WTC11 (cell line): ENCODE data around the gene WWOX. TPM values are rescaled to one million over a fixed set of nuclear protein-coding genes. Genes with fewer than 3 reads are reported as not detected.

Experiments
- ATAC-seq: fragments of 200-7000 bp; cut with Tn5 transposase; 2 replicates; pipeline ENCODE4 v1.10.0; 2021; ENCODE audit warnings: mild to moderate bottlenecking, moderate library complexity
- CTCF ChIA-PET: fragments of 300-600 bp; sonication (Branson Sonifier 250); formaldehyde crosslinking; loops from one replicate; lab custom pipeline; 2021; ENCODE audit warnings: antibody characterized with exemption; lab: Charles Lee
- POLR2A ChIA-PET: fragments of 350-600 bp; sonication (Branson Sonifier 250); formaldehyde crosslinking; loops from one replicate; lab custom pipeline; 2021; ENCODE audit warnings: antibody characterized with exemption; lab: Charles Lee
- DNase-seq: peaks from one replicate; pipeline ENCODE4 v3.0.0; 2021; ENCODE audit warnings: low spot score
- H3K27ac Mint-ChIP-seq: 2 replicates; pipeline ENCODE4 v1.8.0; 2021; ENCODE audit warnings: mixed read lengths
- H3K27me3 Mint-ChIP-seq: 2 replicates; pipeline ENCODE4 v1.8.0; 2021; ENCODE audit warnings: low read depth, mild to moderate bottlenecking, moderate library complexity, mixed read lengths
- H3K36me3 Mint-ChIP-seq: 2 replicates; pipeline ENCODE4 v1.8.0; 2021; ENCODE audit warnings: mixed read lengths
- H3K4me1 Mint-ChIP-seq: 2 replicates; pipeline ENCODE4 v1.8.0; 2022; ENCODE audit warnings: mixed read lengths
- H3K4me3 Mint-ChIP-seq: 2 replicates; pipeline ENCODE4 v1.8.0; 2021; ENCODE audit warnings: mild to moderate bottlenecking, moderate library complexity, mixed read lengths
- H3K9me3 Mint-ChIP-seq: 2 replicates; pipeline ENCODE4 v1.8.0; 2021; ENCODE audit warnings: mixed read lengths
- ELF4 ChIP-seq: sonication (generic); formaldehyde crosslinking; IDR thresholded peaks from 2 replicates; pipeline ENCODE4 v1.8.1; 2022; ENCODE audit warnings: low read depth, mild to moderate bottlenecking, moderate library complexity, missing genetic modification reagents
- FOXJ3 ChIP-seq: sonication (generic); formaldehyde crosslinking; IDR thresholded peaks from 2 replicates; pipeline ENCODE4 v1.9.0; 2021; ENCODE audit warnings: missing genetic modification reagents, mild to moderate bottlenecking, borderline replicate concordance
- GABPB1 ChIP-seq: sonication (generic); formaldehyde crosslinking; IDR thresholded peaks from 2 replicates; pipeline ENCODE4 v1.8.1; 2023; ENCODE audit warnings: mild to moderate bottlenecking, missing genetic modification reagents
- HMGA2 ChIP-seq: fragments of 250-450 bp; sonication (Bioruptor Pico); IDR thresholded peaks from 2 replicates; pipeline ENCODE4 v1.4.0; 2021; ENCODE audit warnings: mild to moderate bottlenecking, moderate library complexity
- JUN ChIP-seq: sonication (generic); formaldehyde crosslinking; IDR thresholded peaks from 2 replicates; pipeline ENCODE4 v1.8.0; 2023; ENCODE audit warnings: mild to moderate bottlenecking, missing genetic modification reagents
- MYBL2 ChIP-seq: sonication (generic); formaldehyde crosslinking; IDR thresholded peaks from 2 replicates; pipeline ENCODE4 v1.8.1; 2023; ENCODE audit warnings: mild to moderate bottlenecking, moderate library complexity, missing genetic modification reagents
- NFATC4 ChIP-seq: fragments of 250-450 bp; sonication (Bioruptor Pico); IDR thresholded peaks from 2 replicates; pipeline ENCODE4 v1.9.0; 2021; ENCODE audit warnings: mild to moderate bottlenecking
- NR1H2 ChIP-seq: sonication (generic); formaldehyde crosslinking; IDR thresholded peaks from 2 replicates; pipeline ENCODE4 v1.9.0; 2021; ENCODE audit warnings: mild to moderate bottlenecking, moderate library complexity, missing genetic modification reagents
- OVOL2 ChIP-seq: fragments of 250-450 bp; sonication (Bioruptor Pico); IDR thresholded peaks from 2 replicates; pipeline ENCODE4 v1.9.0; 2021; ENCODE audit warnings: mild to moderate bottlenecking, borderline replicate concordance
- PRRX2 ChIP-seq: fragments of 250-450 bp; sonication (Bioruptor Pico); IDR thresholded peaks from 2 replicates; pipeline ENCODE4 v1.8.0; 2021; ENCODE audit warnings: mild to moderate bottlenecking
- RELA ChIP-seq: sonication (generic); formaldehyde crosslinking; IDR thresholded peaks from 2 replicates; pipeline ENCODE4 v1.8.1; 2022; ENCODE audit warnings: missing genetic modification reagents, mild to moderate bottlenecking, borderline replicate concordance
- SMAD3 ChIP-seq: sonication (generic); formaldehyde crosslinking; IDR thresholded peaks from 2 replicates; pipeline ENCODE4 v1.8.0; 2022; ENCODE audit warnings: missing genetic modification reagents, mild to moderate bottlenecking, borderline replicate concordance
- SP1 ChIP-seq: sonication (generic); formaldehyde crosslinking; conservative IDR thresholded peaks from 2 replicates; pipeline ENCODE4 v1.8.1; 2022; ENCODE audit warnings: missing genetic modification reagents
- TEAD4 ChIP-seq: sonication (generic); formaldehyde crosslinking; IDR thresholded peaks from 2 replicates; pipeline ENCODE4 v1.8.0; 2022; ENCODE audit warnings: mild to moderate bottlenecking, missing genetic modification reagents
- ZNF138 ChIP-seq: sonication (generic); formaldehyde crosslinking; conservative IDR thresholded peaks from 2 replicates; pipeline ENCODE4 v1.8.1; 2022; ENCODE audit warnings: mild to moderate bottlenecking, moderate library complexity, missing genetic modification reagents
- ZNF219 ChIP-seq: sonication (generic); formaldehyde crosslinking; IDR thresholded peaks from 2 replicates; pipeline ENCODE4 v1.8.0; 2023; ENCODE audit warnings: missing genetic modification reagents, mild to moderate bottlenecking, borderline replicate concordance
- ZNF232 ChIP-seq: sonication (generic); formaldehyde crosslinking; IDR thresholded peaks from 2 replicates; pipeline ENCODE4 v1.8.0; 2022; ENCODE audit warnings: mild to moderate bottlenecking, missing genetic modification reagents
- ZNF263 ChIP-seq: sonication (generic); formaldehyde crosslinking; IDR thresholded peaks from 2 replicates; pipeline ENCODE4 v1.8.1; 2022; ENCODE audit warnings: low read depth, mild to moderate bottlenecking, moderate library complexity, missing genetic modification reagents
- total RNA-seq: library from RNA; stranded (reverse); gene quantifications from 3 replicates; pipeline ENCODE4 v1.2.3, GENCODE V29; 2021
- TF ChIP-seq, protein P1 (sequence below): sonication (generic); formaldehyde crosslinking; IDR thresholded peaks from 2 replicates; pipeline ENCODE4 v1.8.1; 2023; ENCODE audit warnings: mild to moderate bottlenecking, missing genetic modification reagents, moderate library complexity
- TF ChIP-seq, protein P2 (sequence below): fragments of 250-450 bp; sonication (Bioruptor Pico); IDR thresholded peaks from 2 replicates; pipeline ENCODE4 v1.9.0; 2021; ENCODE audit warnings: mild to moderate bottlenecking
- TF ChIP-seq, protein P3 (sequence below): sonication (generic); formaldehyde crosslinking; IDR thresholded peaks from 2 replicates; pipeline ENCODE4 v1.8.1; 2022; ENCODE audit warnings: low read depth, missing genetic modification reagents, borderline replicate concordance
- TF ChIP-seq, protein P4 (sequence below): fragments of 250-450 bp; sonication (Bioruptor Pico); IDR thresholded peaks from 2 replicates; pipeline ENCODE4 v1.9.0; 2021; ENCODE audit warnings: moderate library complexity, mild to moderate bottlenecking, inconsistent platforms, borderline replicate concordance
- TF ChIP-seq, protein P5 (sequence below): sonication (generic); formaldehyde crosslinking; IDR thresholded peaks from 2 replicates; pipeline ENCODE4 v1.8.1; 2023; ENCODE audit warnings: mild to moderate bottlenecking, missing genetic modification reagents
- TF ChIP-seq, protein P6 (sequence below): fragments of 250-450 bp; sonication (Bioruptor Pico); IDR thresholded peaks from 2 replicates; pipeline ENCODE4 v1.9.0; 2021; ENCODE audit warnings: mild to moderate bottlenecking

Gene WWOX
- total RNA-seq, 1 experiment from 2014 or later, result 15.7 TPM

DNA sequence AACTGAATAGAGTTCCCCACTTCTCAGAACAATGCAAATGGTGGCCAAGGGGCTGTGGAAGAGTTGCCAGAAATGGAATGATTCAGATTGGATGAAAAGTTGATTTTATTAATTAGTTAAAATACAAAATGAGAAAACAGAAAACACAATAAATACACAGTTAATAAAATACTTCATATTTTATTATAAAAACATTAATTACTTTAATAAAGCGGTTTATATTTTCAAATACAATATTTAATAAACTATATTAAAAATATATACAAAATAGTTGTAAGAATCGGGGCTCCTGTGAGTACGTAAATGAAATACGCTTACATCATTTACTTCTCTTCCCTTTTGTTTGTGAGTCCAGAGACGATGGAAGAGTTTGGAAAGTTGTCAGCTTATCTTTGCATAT, 507.6 kb downstream of the WWOX start:
- no peak for ATAC-seq
- no peaks in the 10 kb centered on the region for H3K36me3 Mint-ChIP-seq
- peak overlapping the region; percentile 25; the same call in 1 of the 2 replicates for H3K4me3 Mint-ChIP-seq
- H3K4me1 Mint-ChIP-seq, result peaks cover 75% of the 10 kb centered on the region
- H3K27me3 Mint-ChIP-seq, result no peaks in the 10 kb centered on the region; the same call in 1 of the 2 replicates
- ChIA-PET CTCF (no interaction called here), POLR2A (no interaction called here)
- DNase-seq, result no peak
- H3K27ac Mint-ChIP-seq, result peak overlapping the region; percentile 30; the same call in 1 of the 2 replicates
- H3K9me3 Mint-ChIP-seq, result peaks cover 5% of the 10 kb centered on the region; the same call in 1 of the 2 replicates
- TF ChIP-seq TEAD4, result no peak
- TF ChIP-seq ZNF138 (CRISPR knock-in tag), result no peak
- no peak for TF ChIP-seq SMAD3
- TF ChIP-seq, protein P1, sequence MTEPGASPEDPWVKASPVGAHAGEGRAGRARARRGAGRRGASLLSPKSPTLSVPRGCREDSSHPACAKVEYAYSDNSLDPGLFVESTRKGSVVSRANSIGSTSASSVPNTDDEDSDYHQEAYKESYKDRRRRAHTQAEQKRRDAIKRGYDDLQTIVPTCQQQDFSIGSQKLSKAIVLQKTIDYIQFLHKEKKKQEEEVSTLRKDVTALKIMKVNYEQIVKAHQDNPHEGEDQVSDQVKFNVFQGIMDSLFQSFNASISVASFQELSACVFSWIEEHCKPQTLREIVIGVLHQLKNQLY, result no peak
- TF ChIP-seq HMGA2 (CRISPR knock-in tag), result peak; percentile 92
- TF ChIP-seq ZNF232 (CRISPR knock-in tag), result no peak
- TF ChIP-seq, protein P2, sequence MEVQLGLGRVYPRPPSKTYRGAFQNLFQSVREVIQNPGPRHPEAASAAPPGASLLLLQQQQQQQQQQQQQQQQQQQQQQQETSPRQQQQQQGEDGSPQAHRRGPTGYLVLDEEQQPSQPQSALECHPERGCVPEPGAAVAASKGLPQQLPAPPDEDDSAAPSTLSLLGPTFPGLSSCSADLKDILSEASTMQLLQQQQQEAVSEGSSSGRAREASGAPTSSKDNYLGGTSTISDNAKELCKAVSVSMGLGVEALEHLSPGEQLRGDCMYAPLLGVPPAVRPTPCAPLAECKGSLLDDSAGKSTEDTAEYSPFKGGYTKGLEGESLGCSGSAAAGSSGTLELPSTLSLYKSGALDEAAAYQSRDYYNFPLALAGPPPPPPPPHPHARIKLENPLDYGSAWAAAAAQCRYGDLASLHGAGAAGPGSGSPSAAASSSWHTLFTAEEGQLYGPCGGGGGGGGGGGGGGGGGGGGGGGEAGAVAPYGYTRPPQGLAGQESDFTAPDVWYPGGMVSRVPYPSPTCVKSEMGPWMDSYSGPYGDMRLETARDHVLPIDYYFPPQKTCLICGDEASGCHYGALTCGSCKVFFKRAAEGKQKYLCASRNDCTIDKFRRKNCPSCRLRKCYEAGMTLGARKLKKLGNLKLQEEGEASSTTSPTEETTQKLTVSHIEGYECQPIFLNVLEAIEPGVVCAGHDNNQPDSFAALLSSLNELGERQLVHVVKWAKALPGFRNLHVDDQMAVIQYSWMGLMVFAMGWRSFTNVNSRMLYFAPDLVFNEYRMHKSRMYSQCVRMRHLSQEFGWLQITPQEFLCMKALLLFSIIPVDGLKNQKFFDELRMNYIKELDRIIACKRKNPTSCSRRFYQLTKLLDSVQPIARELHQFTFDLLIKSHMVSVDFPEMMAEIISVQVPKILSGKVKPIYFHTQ (CRISPR knock-in tag), result no peak
- TF ChIP-seq, protein P3, sequence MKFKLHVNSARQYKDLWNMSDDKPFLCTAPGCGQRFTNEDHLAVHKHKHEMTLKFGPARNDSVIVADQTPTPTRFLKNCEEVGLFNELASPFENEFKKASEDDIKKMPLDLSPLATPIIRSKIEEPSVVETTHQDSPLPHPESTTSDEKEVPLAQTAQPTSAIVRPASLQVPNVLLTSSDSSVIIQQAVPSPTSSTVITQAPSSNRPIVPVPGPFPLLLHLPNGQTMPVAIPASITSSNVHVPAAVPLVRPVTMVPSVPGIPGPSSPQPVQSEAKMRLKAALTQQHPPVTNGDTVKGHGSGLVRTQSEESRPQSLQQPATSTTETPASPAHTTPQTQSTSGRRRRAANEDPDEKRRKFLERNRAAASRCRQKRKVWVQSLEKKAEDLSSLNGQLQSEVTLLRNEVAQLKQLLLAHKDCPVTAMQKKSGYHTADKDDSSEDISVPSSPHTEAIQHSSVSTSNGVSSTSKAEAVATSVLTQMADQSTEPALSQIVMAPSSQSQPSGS (CRISPR knock-in tag), result no peak
- TF ChIP-seq, all 79 proteins: peak for 1

DNA sequence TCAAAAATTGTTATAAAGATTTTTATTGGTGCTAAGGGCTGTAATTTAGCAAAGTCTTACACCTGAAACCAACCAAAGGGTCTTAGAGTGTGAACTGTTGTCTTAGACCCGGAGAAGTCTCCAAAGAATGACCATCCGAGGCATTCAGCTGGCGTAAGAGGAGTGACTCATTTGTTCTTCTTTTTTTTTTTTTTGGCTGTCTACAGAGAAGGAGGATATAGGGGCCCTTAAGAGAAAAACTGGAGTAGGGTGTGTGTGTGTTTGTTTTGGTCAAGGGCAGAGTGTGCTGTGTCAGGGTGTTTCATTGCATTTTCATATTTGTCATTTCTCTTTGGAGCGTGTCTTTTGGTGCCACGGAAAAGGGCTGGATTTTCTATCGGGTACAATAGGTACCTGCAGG, 508.0 kb downstream of the WWOX start:
- H3K27me3 Mint-ChIP-seq, result no peaks in the 10 kb centered on the region; the same call in 1 of the 2 replicates
- H3K4me3 Mint-ChIP-seq, result no peak overlapping the region
- peaks cover 76% of the 10 kb centered on the region for H3K4me1 Mint-ChIP-seq
- CTCF ChIA-PET, result no interaction called here
- peaks cover 5% of the 10 kb centered on the region; the same call in 1 of the 2 replicates for H3K9me3 Mint-ChIP-seq
- no peak for DNase-seq
- H3K36me3 Mint-ChIP-seq, result no peaks in the 10 kb centered on the region
- no peak for ATAC-seq
- TF ChIP-seq, protein P4, sequence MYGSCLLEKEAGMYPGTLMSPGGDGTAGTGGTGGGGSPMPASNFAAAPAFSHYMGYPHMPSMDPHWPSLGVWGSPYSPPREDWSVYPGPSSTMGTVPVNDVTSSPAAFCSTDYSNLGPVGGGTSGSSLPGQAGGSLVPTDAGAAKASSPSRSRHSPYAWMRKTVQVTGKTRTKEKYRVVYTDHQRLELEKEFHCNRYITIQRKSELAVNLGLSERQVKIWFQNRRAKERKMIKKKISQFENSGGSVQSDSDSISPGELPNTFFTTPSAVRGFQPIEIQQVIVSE (CRISPR knock-in tag), result no peak
- TF ChIP-seq NFATC4 (CRISPR knock-in tag) (no peak), GABPB1 (no peak), TEAD4 (no peak), ELF4 (no peak)
- peak overlapping the region; percentile 5; the same call in 1 of the 2 replicates for H3K27ac Mint-ChIP-seq
- POLR2A ChIA-PET, result no interaction called here

DNA sequence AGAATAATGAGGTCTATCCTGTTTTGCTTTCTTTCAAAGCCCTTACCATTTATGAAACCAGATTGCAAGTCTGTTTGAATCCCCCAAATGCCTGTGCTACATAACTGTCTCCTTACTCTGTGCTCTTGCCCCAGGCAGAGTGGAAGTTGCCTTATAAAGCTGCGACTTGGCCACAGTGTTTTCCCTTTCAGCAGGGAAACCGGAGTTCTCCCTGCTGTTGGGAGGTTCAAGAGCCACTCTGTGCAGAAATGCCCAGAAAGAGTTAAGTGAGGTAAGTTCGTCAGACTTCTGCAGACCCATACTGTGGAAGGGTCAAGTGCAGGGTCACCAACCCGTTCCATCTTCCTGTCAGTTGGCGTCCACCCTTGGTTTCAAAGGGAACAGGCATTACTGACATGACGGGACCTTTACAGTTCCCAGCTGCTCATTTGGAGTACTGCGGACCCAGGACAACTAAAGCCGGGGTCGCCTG, 508.9 kb downstream of the WWOX start:
- no peak for TF ChIP-seq JUN (CRISPR knock-in tag)
- TF ChIP-seq ZNF263 (CRISPR knock-in tag), result no peak
- no peak for TF ChIP-seq MYBL2 (CRISPR knock-in tag)
- TF ChIP-seq PRRX2, result no peak
- TF ChIP-seq ZNF138 (CRISPR knock-in tag), result no peak
- no peak for TF ChIP-seq FOXJ3
- TF ChIP-seq, protein P5, sequence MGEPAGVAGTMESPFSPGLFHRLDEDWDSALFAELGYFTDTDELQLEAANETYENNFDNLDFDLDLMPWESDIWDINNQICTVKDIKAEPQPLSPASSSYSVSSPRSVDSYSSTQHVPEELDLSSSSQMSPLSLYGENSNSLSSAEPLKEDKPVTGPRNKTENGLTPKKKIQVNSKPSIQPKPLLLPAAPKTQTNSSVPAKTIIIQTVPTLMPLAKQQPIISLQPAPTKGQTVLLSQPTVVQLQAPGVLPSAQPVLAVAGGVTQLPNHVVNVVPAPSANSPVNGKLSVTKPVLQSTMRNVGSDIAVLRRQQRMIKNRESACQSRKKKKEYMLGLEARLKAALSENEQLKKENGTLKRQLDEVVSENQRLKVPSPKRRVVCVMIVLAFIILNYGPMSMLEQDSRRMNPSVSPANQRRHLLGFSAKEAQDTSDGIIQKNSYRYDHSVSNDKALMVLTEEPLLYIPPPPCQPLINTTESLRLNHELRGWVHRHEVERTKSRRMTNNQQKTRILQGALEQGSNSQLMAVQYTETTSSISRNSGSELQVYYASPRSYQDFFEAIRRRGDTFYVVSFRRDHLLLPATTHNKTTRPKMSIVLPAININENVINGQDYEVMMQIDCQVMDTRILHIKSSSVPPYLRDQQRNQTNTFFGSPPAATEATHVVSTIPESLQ, result no peak
- TF ChIP-seq, protein P6, sequence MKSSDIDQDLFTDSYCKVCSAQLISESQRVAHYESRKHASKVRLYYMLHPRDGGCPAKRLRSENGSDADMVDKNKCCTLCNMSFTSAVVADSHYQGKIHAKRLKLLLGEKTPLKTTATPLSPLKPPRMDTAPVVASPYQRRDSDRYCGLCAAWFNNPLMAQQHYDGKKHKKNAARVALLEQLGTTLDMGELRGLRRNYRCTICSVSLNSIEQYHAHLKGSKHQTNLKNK, result no peak
- no peak for TF ChIP-seq ZNF219 (CRISPR knock-in tag)
- TF ChIP-seq RELA, result no peak
- TF ChIP-seq SP1 (CRISPR knock-in tag), result no peak
- TF ChIP-seq OVOL2, result no peak
- no peak for TF ChIP-seq NR1H2 (CRISPR knock-in tag)
- DNase-seq, result no peak
- ATAC-seq, result peak; percentile 25; the same call in 1 of the 2 replicates
- CTCF ChIA-PET, result no interaction called here
- H3K9me3 Mint-ChIP-seq, result peaks cover 10% of the 10 kb centered on the region; the same call in 1 of the 2 replicates
- H3K36me3 Mint-ChIP-seq, result no peaks in the 10 kb centered on the region
- H3K4me3 Mint-ChIP-seq, result no peak overlapping the region
- POLR2A ChIA-PET, result no interaction called here
- H3K4me1 Mint-ChIP-seq, result peaks cover 70% of the 10 kb centered on the region
- H3K27me3 Mint-ChIP-seq, result no peaks in the 10 kb centered on the region
- H3K27ac Mint-ChIP-seq, result peak overlapping the region; percentile 91
